ENCODE data around the gene VPS35L. TPM values are rescaled to one million over a fixed set of nuclear protein-coding genes. Genes with fewer than 3 reads are reported as not detected.

The VPS35L gene
- total RNA-seq, 4 donors from 2014 or later = 41.4 to 68.1 (median 61.1) TPM

DNA sequence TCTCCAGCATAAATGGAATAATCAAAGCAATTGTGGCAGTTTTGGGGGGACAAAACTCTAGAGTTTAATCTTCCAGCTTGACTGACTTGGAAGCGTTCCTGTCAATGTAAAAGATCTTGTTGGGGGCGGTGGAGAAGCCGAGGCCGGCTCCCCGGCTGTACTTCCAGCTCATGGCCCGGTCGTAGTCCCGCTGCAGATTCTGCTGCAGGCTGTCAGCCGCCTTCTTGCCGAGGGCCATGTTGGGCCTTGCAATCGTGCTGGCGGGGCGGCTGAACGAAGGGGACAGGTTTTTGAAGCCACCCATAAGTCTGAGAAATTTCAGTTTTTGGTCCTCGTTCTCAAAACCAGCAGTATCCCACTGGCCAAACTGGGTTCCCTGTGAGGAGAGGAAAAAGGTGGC lies 151.3 kb downstream of the VPS35L start:
- Histone ChIP-seq H3K27ac (peak overlapping the region in 1 of 4 donors; percentile 88), H3K4me1 (peaks cover 0 to 28% (median 5%) of the 10 kb centered on the region in 4 donors), H3K36me3 (peaks cover 0 to 98% (median 0%) of the 10 kb centered on the region in 3 donors), H3K4me3 (no peak overlapping the region), H3K27me3 (no peaks in the 10 kb centered on the region), H3K9me3 (no peaks in the 10 kb centered on the region)
- 91 to 97% methylated on average over 15 of the region's 15 CpGs for WGBS, 2 donors
- DNase-seq (ENCODE audit: low spot score in 2 of 2) = no peak
- TF ChIP-seq CTCF (IDR thresholded peaks at IDR 0.05) (no peak), POLR2A (IDR thresholded peaks at IDR 0.05) (no peak), EP300 (IDR thresholded peaks at IDR 0.05) (no peak)

DNA sequence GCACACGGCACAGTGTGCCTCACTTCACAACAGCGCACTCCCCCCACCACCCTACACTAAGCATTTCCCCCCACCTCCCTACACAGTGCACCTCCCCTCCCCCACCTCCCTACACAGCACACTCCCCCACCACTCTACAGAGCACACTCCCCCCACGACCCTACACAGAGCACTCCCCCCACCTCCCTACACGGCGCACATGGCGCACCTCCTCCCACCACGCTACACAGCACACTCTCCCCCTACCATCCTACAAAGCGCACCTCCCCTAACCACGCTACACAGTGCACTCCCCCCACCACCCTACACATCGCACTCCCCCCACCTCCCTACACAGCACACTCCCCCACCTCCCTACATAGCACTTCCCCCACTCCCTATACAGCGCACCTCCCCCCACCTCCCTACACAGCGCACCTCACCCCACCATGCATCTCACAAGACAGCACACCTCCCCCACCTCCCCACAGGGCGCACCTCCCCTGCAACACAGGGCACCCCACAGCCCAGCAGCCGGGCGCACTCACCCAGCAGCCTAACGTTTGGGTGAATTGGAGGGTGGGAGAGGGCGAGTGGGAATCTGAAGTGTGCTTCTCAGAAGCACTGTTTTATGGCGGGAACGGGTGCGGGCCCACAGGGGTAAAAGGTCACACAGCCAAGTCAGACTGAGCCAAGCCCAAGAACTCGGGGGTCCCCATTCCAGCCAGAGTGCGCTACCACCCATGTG lies 152.2 kb downstream of the VPS35L start:
- TF ChIP-seq POLR2A (IDR thresholded peaks at IDR 0.05) (no peak), EP300 (IDR thresholded peaks at IDR 0.05) (no peak), CTCF (IDR thresholded peaks at IDR 0.05) (no peak)
- H3K27me3 ChIP-seq = no peaks in the 10 kb centered on the region
- H3K4me1 ChIP-seq = peaks cover 0 to 28% (median 5%) of the 10 kb centered on the region in 4 donors
- no peaks in the 10 kb centered on the region for H3K9me3 ChIP-seq
- WGBS, 2 donors = 81 to 85% methylated on average over 20 to 22 of the region's 22 CpGs
- H3K27ac ChIP-seq = peak overlapping the region in 1 of 4 donors; percentile 3
- H3K36me3 ChIP-seq = peaks cover 0 to 98% (median 0%) of the 10 kb centered on the region in 3 donors
- no peak for DNase-seq (ENCODE audit: low spot score in 2 of 2)
- no peak overlapping the region for H3K4me3 ChIP-seq

DNA sequence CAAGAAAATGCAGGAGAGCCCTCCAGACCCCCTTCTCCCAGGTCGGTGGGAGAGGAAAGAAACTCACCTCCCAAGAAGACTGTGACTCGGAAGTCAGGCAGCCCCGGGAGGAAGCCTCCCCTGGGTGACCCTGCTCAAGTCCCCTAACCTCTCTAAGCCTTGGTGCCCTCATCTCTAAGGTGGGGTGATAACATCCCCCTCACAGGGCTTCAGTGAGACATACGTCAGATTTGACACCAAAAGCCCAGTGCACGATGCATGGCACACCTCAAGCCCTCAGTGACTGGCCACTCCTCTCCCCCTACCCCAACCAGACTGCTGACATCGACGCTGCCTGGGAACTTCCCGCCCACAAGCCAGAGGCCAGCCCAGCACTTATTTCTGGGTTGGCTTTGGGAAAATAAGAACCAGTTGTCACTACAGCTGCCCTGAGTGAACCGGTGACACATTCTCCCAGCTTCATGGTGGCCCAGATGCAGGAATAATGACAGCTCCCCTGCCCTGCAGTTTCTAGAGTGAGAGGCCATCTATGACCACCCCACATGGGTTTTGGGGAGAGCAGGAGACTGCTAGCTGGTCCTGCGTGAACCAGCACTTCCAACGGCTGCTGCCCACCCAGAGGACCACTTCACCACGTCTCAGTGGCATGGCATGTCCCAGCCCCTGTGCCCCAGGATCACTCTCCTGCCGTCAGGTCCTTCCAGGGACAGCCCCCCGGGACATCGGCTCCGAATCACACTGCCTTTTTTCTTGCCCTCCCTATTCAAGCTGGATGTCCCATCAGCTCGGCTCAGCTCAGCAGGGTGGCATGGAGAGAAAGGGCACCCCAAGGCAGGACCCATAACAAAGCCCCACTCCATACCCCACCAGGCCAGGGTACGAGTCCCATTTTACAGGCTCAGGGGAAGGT lies 153.0 kb downstream of the VPS35L start:
- H3K9me3 ChIP-seq = no peaks in the 10 kb centered on the region
- H3K36me3 ChIP-seq = peaks cover 0 to 98% (median 0%) of the 10 kb centered on the region in 3 donors
- peaks cover 0 to 28% (median 5%) of the 10 kb centered on the region in 4 donors for H3K4me1 ChIP-seq
- 66 to 78% methylated on average over 18 of the region's 18 CpGs for WGBS, 2 donors
- H3K27me3 ChIP-seq = no peaks in the 10 kb centered on the region
- peak overlapping the region in 1 of 4 donors; percentile 3 for H3K27ac ChIP-seq
- no peak for DNase-seq (ENCODE audit: low spot score in 2 of 2)
- TF ChIP-seq CTCF (IDR thresholded peaks at IDR 0.05) (no peak), POLR2A (IDR thresholded peaks at IDR 0.05) (no peak), EP300 (IDR thresholded peaks at IDR 0.05) (no peak)
- H3K4me3 ChIP-seq = no peak overlapping the region

GRCh38 chr16:19709381-19710136 lies 154.1 kb downstream of the VPS35L start:
- no peaks in the 10 kb centered on the region for H3K9me3 ChIP-seq
- H3K36me3 ChIP-seq = peaks cover 0 to 98% (median 0%) of the 10 kb centered on the region in 3 donors
- DNase-seq (ENCODE audit: low spot score in 2 of 2) = no peak
- H3K27me3 ChIP-seq = no peaks in the 10 kb centered on the region
- H3K27ac ChIP-seq = peak overlapping the region in 2 of 4 donors; percentile 3 to 4
- TF ChIP-seq CTCF (IDR thresholded peaks at IDR 0.05) = no peak
- TF ChIP-seq EP300 (IDR thresholded peaks at IDR 0.05) = no peak
- no peak for TF ChIP-seq POLR2A (IDR thresholded peaks at IDR 0.05)
- no peak overlapping the region for H3K4me3 ChIP-seq
- WGBS, 2 donors = 94% methylated on average over 22 of the region's 22 CpGs
- peaks cover 0 to 28% (median 5%) of the 10 kb centered on the region in 4 donors for H3K4me1 ChIP-seq

All from tibial nerve (tissue), 4 donors.